Measurements from ENCODE around the gene PDE11A. TPM values are rescaled to one million over a fixed set of nuclear protein-coding genes. Genes with fewer than 3 reads are reported as not detected.

Gene PDE11A
- total and polyA plus RNA-seq, 2 of the 13 experiments (the other 11 are each of a cell fraction or from before 2014, with no cell fraction given) = 1.2 to 1.7 TPM

GRCh38 chr2:177692783-177693269 is 379.8 kb downstream of the PDE11A start:
- no peak for FAIRE-seq
- Histone ChIP-seq H3K27me3 (ENCODE audit: control insufficient read depth in 1 of 2, insufficient read depth in 2 of 2, low read length in 2 of 2) (no peaks in the 10 kb centered on the region), H3K79me2 (ENCODE audit: insufficient read depth, low read length) (no peaks in the 10 kb centered on the region), H4K20me1 (ENCODE audit: insufficient read depth, low read length) (no peaks in the 10 kb centered on the region), H2AFZ (ENCODE audit: low read length) (no peak overlapping the region), H3K9me3 (ENCODE audit: low read length) (no peaks in the 10 kb centered on the region), H3K4me1 (ENCODE audit: insufficient read depth, low read length) (peaks cover 43% of the 10 kb centered on the region), H3K36me3 (replicated peaks in 1 of 2; ENCODE audit: control insufficient read depth in 1 of 2, insufficient read depth in 2 of 2, low read length in 2 of 2) (no peaks in the 10 kb centered on the region), H3K4me2 (ENCODE audit: low read depth, low read length) (peak overlapping the region; percentile 70), H3K9ac (ENCODE audit: insufficient read depth, low read depth, low read length) (no peak overlapping the region), H3K27ac (ENCODE audit: extremely low read length, insufficient read depth, low read length) (peak overlapping the region; percentile 42), H3K4me3 (replicated peaks in 1 of 3; ENCODE audit: insufficient read depth in 1 of 3, low read depth in 2 of 3, low read length in 3 of 3) (0 out of 6 replicates have a peak overlapping the region, but pooled peaks of 1 of the 3 experiments have one; percentile 27)
- WGBS (ENCODE audit: low lambda C conversion rate) = 85% methylated on average over 4 of the region's 4 CpGs
- BruUV-seq (replicated peaks) = no TSS peak
- in situ Hi-C loops (cut with HindIII; ENCODE audit: extremely low pct_ligation_motif_present, low pct_unique_long_range_greater_than_20kb) (no loop called here), intact Hi-C loops (cut with micrococcal nuclease; ENCODE audit: unreplicated experiment) (no loop called here)
- DNase-seq (ENCODE audit: low spot score) = no peak
- ATAC-seq = peak; percentile 82
- CTCF ChIA-PET (ENCODE audit: low intra/inter-chr PET ratio, low total read pairs) = no interaction called here
- POLR2A ChIA-PET = no interaction called here
- peak; percentile 25; the same call in 1 of the 2 replicates for TF ChIP-seq ARID5B (CRISPR knock-in tag; IDR thresholded peaks at IDR 0.05)
- TF ChIP-seq ZGPAT (CRISPR knock-in tag; IDR thresholded peaks at IDR 0.05) = 0 out of 2 replicates have a peak, but pooled peaks have one; percentile 18
- no peak for TF ChIP-seq ESRRA (CRISPR knock-in tag; IDR thresholded peaks at IDR 0.05; ENCODE audit: low read depth)
- no peak for TF ChIP-seq AKNA (CRISPR knock-in tag; IDR thresholded peaks at IDR 0.05; ENCODE audit: borderline replicate concordance)
- TF ChIP-seq FOSL2 (CRISPR knock-in tag; IDR thresholded peaks at IDR 0.05) = peak; percentile 49
- TF ChIP-seq STAG1 (CRISPR knock-in tag; IDR thresholded peaks at IDR 0.05) = 0 out of 2 replicates have a peak, but pooled peaks have one; percentile 10
- 0 out of 2 replicates have a peak, but pooled peaks have one; percentile 15 for TF ChIP-seq HDAC1 (CRISPR knock-in tag; IDR thresholded peaks at IDR 0.05)
- 0 out of 2 replicates have a peak, but pooled peaks have one; percentile 2 for TF ChIP-seq PAXIP1 (CRISPR knock-in tag; conservative IDR thresholded peaks at IDR 0.05)
- peak; percentile 20; the same call in 1 of the 2 replicates for TF ChIP-seq ZSCAN9 (CRISPR knock-in tag; IDR thresholded peaks at IDR 0.05; ENCODE audit: borderline replicate concordance)
